T-helper 22 cell (primary cell): Measurements from ENCODE around the gene CWC15.
"Not testable (repeated sequence)": the region's sequence is repeated elsewhere in the genome, so short reads cannot be mapped to it uniquely, and the experiment has no call there.

ENCODE experiments used
- DNase-seq: peaks from one replicate; pipeline ENCODE4 v3.0.0-alpha.2; 2020; ENCODE audit warnings: low read depth

The CWC15 gene

GRCh38 chr11:94954753-94955152, 18.6 kb downstream of the CWC15 start:
- DNase-seq: no peak

- DNase-seq: no peak
Measured at GRCh38 chr11:94948070-94948617, 25.2 kb downstream of the CWC15 start.

GRCh38 chr11:94946812-94947211, 26.5 kb downstream of the CWC15 start:
- no peak for DNase-seq

GRCh38 chr11:94941131-94941530, 32.2 kb downstream of the CWC15 start:
- DNase-seq: no peak

GRCh38 chr11:94939346-94939745, 34.0 kb downstream of the CWC15 start:
- no peak for DNase-seq

- DNase-seq: no peak
Measured at GRCh38 chr11:94938095-94939055, 35.0 kb downstream of the CWC15 start.

GRCh38 chr11:94934846-94935245, 38.5 kb downstream of the CWC15 start:
- no peak for DNase-seq

- no peak for DNase-seq
Measured at GRCh38 chr11:94934362-94934761, 39.0 kb downstream of the CWC15 start.

- no peak for DNase-seq
Measured at GRCh38 chr11:94933223-94934130, 39.9 kb downstream of the CWC15 start.

- DNase-seq: no peak
Measured at GRCh38 chr11:94932503-94932902, 40.9 kb downstream of the CWC15 start.

GRCh38 chr11:94932072-94932471, 41.3 kb downstream of the CWC15 start:
- not testable (repeated sequence) for DNase-seq

GRCh38 chr11:94928117-94928990, 45.0 kb downstream of the CWC15 start:
- DNase-seq: no peak

GRCh38 chr11:94926698-94927237, 46.6 kb downstream of the CWC15 start:
- DNase-seq: no peak

GRCh38 chr11:94926271-94926625, 47.1 kb downstream of the CWC15 start:
- no peak for DNase-seq

- DNase-seq: no peak
Measured at GRCh38 chr11:94925422-94926270, 47.7 kb downstream of the CWC15 start.

GRCh38 chr11:94924612-94925011, 48.7 kb downstream of the CWC15 start:
- no peak for DNase-seq

GRCh38 chr11:94924171-94924572, 49.2 kb downstream of the CWC15 start:
- DNase-seq: no peak

- no peak for DNase-seq
Measured at GRCh38 chr11:94923004-94923334, 50.4 kb downstream of the CWC15 start.

GRCh38 chr11:94922321-94923003, 50.9 kb downstream of the CWC15 start:
- DNase-seq: no peak

GRCh38 chr11:94920311-94920710, 53.0 kb downstream of the CWC15 start:
- no peak for DNase-seq
